ENCODE measurements around the gene TMEM171. TPM values are rescaled to one million over a fixed set of nuclear protein-coding genes. Genes with fewer than 3 reads are reported as not detected.

Gene TMEM171
- total and polyA plus RNA-seq, 4 donors = 0.13 TPM; not detected in 3

Other genes with a start within 250 kb of the TMEM171 start
- 10 to 100 TPM; 47.7 to 57.5 TPM for gene FCHO2, start 164.5 kb upstream of the TMEM171 start, total RNA-seq
- 10 to 100 TPM; 13.1 to 14.8 TPM for gene FCHO2, start 164.5 kb upstream of the TMEM171 start, polyA plus RNA-seq
- not detected for gene TMEM174, start 52.6 kb downstream of the TMEM171 start, total RNA-seq
- gene TMEM174, start 52.6 kb downstream of the TMEM171 start, polyA plus RNA-seq = not detected